ENCODE results near the gene FNDC10. TPM values are rescaled to one million over a fixed set of nuclear protein-coding genes. Genes with fewer than 3 reads are reported as not detected.

FNDC10 gene
- total RNA-seq, 1 experiment from 2014 or later, result 15.6 TPM

- H3K27me3 Mint-ChIP-seq (ENCODE audit: insufficient read depth, unreplicated experiment), result no peaks in the 10 kb centered on the region
- no peaks in the 10 kb centered on the region for H3K9me3 ChIP-seq
- no peak for TF ChIP-seq CTCF (IDR thresholded peaks at IDR 0.05; ENCODE audit: insufficient read depth in 1 of 2, low read depth in 1 of 2, low read length in 1 of 2, severe bottlenecking in 1 of 2, unreplicated experiment in 1 of 2)
- intact Hi-C loops (cut with micrococcal nuclease; ENCODE audit: unreplicated experiment), result no loop called here
- ChIA-PET CTCF (no interaction called here), POLR2A (no interaction called here)
- no peaks in the 10 kb centered on the region for H3K4me1 Mint-ChIP-seq (ENCODE audit: low read depth, unreplicated experiment)
- H3K27ac Mint-ChIP-seq (ENCODE audit: unreplicated experiment), result no peak overlapping the region
- DNase-seq, result no peak
- no peaks in the 10 kb centered on the region for H3K9me3 Mint-ChIP-seq (ENCODE audit: unreplicated experiment)
- no TSS peak for BruUV-seq (replicated peaks)
- H3K27me3 ChIP-seq (replicated peaks; ENCODE audit: control insufficient read depth, insufficient read depth, low read length), result no peaks in the 10 kb centered on the region
- peaks cover 62% of the 10 kb centered on the region for H3K36me3 Mint-ChIP-seq (ENCODE audit: insufficient read depth, unreplicated experiment)
- H3K4me3 ChIP-seq (ENCODE audit: low read depth, low read length), result no peak overlapping the region
- H3K4me3 Mint-ChIP-seq (ENCODE audit: unreplicated experiment), result no peak overlapping the region
- no peaks in the 10 kb centered on the region for H3K36me3 ChIP-seq (ENCODE audit: control insufficient read depth, insufficient read depth, low read length)
- H3K4me1 ChIP-seq, result no peaks in the 10 kb centered on the region
Observed at GRCh38 chr1:1569341-1569740, 30.6 kb downstream of the FNDC10 start.

- TF ChIP-seq CTCF (IDR thresholded peaks at IDR 0.05; ENCODE audit: insufficient read depth in 1 of 2, low read depth in 1 of 2, low read length in 1 of 2, severe bottlenecking in 1 of 2, unreplicated experiment in 1 of 2), result no peak
- H3K27ac Mint-ChIP-seq (ENCODE audit: unreplicated experiment), result no peak overlapping the region
- H3K9me3 Mint-ChIP-seq (ENCODE audit: unreplicated experiment), result no peaks in the 10 kb centered on the region
- POLR2A ChIA-PET, result interaction anchor here (0.6 kb wide), 1 partner anchor 64 kb away, joined by 4 read pairs; no protein-coding TSS in a partner anchor
- no peaks in the 10 kb centered on the region for H3K27me3 Mint-ChIP-seq (ENCODE audit: insufficient read depth, unreplicated experiment)
- intact Hi-C loops (cut with micrococcal nuclease; ENCODE audit: unreplicated experiment), result no loop called here
- no peaks in the 10 kb centered on the region for H3K27me3 ChIP-seq (replicated peaks; ENCODE audit: control insufficient read depth, insufficient read depth, low read length)
- H3K36me3 Mint-ChIP-seq (ENCODE audit: insufficient read depth, unreplicated experiment), result peaks cover 64% of the 10 kb centered on the region
- H3K9me3 ChIP-seq, result no peaks in the 10 kb centered on the region
- H3K4me1 ChIP-seq, result no peaks in the 10 kb centered on the region
- H3K4me3 Mint-ChIP-seq (ENCODE audit: unreplicated experiment), result no peak overlapping the region
- no peak for DNase-seq
- CTCF ChIA-PET, result no interaction called here
- H3K4me3 ChIP-seq (ENCODE audit: low read depth, low read length), result no peak overlapping the region
- no TSS peak for BruUV-seq (replicated peaks)
- H3K4me1 Mint-ChIP-seq (ENCODE audit: low read depth, unreplicated experiment), result no peaks in the 10 kb centered on the region
- no peaks in the 10 kb centered on the region for H3K36me3 ChIP-seq (ENCODE audit: control insufficient read depth, insufficient read depth, low read length)
Observed at GRCh38 chr1:1567891-1568291, 32.0 kb downstream of the FNDC10 start.

- intact Hi-C loops (cut with micrococcal nuclease; ENCODE audit: unreplicated experiment), result no loop called here
- ChIA-PET POLR2A (interaction anchor here (0.6 kb wide), 1 partner anchor 63 kb away, joined by 4 read pairs; no protein-coding TSS in a partner anchor), CTCF (no interaction called here)
- Mint-ChIP-seq H3K9me3 (ENCODE audit: unreplicated experiment) (no peaks in the 10 kb centered on the region), H3K4me3 (ENCODE audit: unreplicated experiment) (no peak overlapping the region), H3K36me3 (ENCODE audit: insufficient read depth, unreplicated experiment) (peaks cover 68% of the 10 kb centered on the region), H3K27me3 (ENCODE audit: insufficient read depth, unreplicated experiment) (no peaks in the 10 kb centered on the region), H3K4me1 (ENCODE audit: low read depth, unreplicated experiment) (no peaks in the 10 kb centered on the region), H3K27ac (ENCODE audit: unreplicated experiment) (no peak overlapping the region)
- BruUV-seq (replicated peaks), result no TSS peak
- no peaks in the 10 kb centered on the region for H3K27me3 ChIP-seq (replicated peaks; ENCODE audit: control insufficient read depth, insufficient read depth, low read length)
- no peaks in the 10 kb centered on the region for H3K9me3 ChIP-seq
- DNase-seq, result no peak
- TF ChIP-seq CTCF (IDR thresholded peaks at IDR 0.05; ENCODE audit: insufficient read depth in 1 of 2, low read depth in 1 of 2, low read length in 1 of 2, severe bottlenecking in 1 of 2, unreplicated experiment in 1 of 2), result no peak
- no peak overlapping the region for H3K4me3 ChIP-seq (ENCODE audit: low read depth, low read length)
- no peaks in the 10 kb centered on the region for H3K4me1 ChIP-seq
- H3K36me3 ChIP-seq (ENCODE audit: control insufficient read depth, insufficient read depth, low read length), result no peaks in the 10 kb centered on the region
Observed at GRCh38 chr1:1567152-1567875, 32.6 kb downstream of the FNDC10 start.

Data from Caco-2 (cell line).